GM23338 (cell line): Measurements from ENCODE around the gene STAC. TPM values are rescaled to one million over a fixed set of nuclear protein-coding genes. Genes with fewer than 3 reads are reported as not detected.

Source experiments
- ATAC-seq: fragments of 200-7000 bp; cut with Tn5 transposase; 3 replicates; pipeline ENCODE4 v1.9.1; 2020
- DNase-seq: peaks from one replicate; pipeline ENCODE4 v3.0.0-alpha.2; 2015; ENCODE audit warnings: low spot score
- H2AFZ ChIP-seq: fragments of 200-600 bp; sonication (generic); 2 replicates; pipeline ENCODE4 v1.8.0; 2016; ENCODE audit warnings: antibody characterized with exemption, mild to moderate bottlenecking, moderate library complexity
- H3F3A ChIP-seq: fragments of 200-600 bp; sonication (generic); replicated peaks from 2 replicates; pipeline ENCODE4 v1.8.0; 2017; ENCODE audit warnings: antibody characterized with exemption, mixed run types, low read depth
- H3K27ac ChIP-seq: fragments of 200-600 bp; sonication (generic); 2 replicates; pipeline ENCODE4 v1.6.1; 2016; ENCODE audit warnings: low read depth
- H3K27me3 ChIP-seq: fragments of 200-600 bp; sonication (generic); 2 replicates; pipeline ENCODE4 v1.8.0; 2016; ENCODE audit warnings: mild to moderate bottlenecking, mixed run types, moderate library complexity; ENCODE audit not compliant: insufficient read depth
- H3K36me3 ChIP-seq: fragments of 200-600 bp; sonication (generic); 2 replicates; pipeline ENCODE4 v1.8.0; 2016; ENCODE audit warnings: mild to moderate bottlenecking; ENCODE audit not compliant: insufficient read depth
- H3K4me1 ChIP-seq: fragments of 200-600 bp; sonication (generic); 2 replicates; pipeline ENCODE4 v1.8.0; 2016; ENCODE audit warnings: mild to moderate bottlenecking, moderate library complexity; ENCODE audit not compliant: insufficient read depth
- H3K4me2 ChIP-seq: fragments of 200-600 bp; sonication (generic); 2 replicates; pipeline ENCODE4 v1.7.1; 2017; ENCODE audit warnings: mixed run types
- H3K4me3 ChIP-seq: fragments of 200-600 bp; sonication (generic); 2 replicates; pipeline ENCODE4 v1.6.1; 2016; ENCODE audit warnings: mixed run types
- H3K79me2 ChIP-seq: fragments of 200-600 bp; sonication (generic); replicated peaks from 2 replicates; pipeline ENCODE4 v1.8.0; 2017; ENCODE audit warnings: mild to moderate bottlenecking; ENCODE audit not compliant: insufficient read depth
- H3K9me2 ChIP-seq: fragments of 200-600 bp; sonication (generic); 2 replicates; pipeline ENCODE4 v1.8.0; 2017; ENCODE audit not compliant: insufficient read depth
- H4K20me1 ChIP-seq: fragments of 200-600 bp; sonication (generic); replicated peaks from 2 replicates; pipeline ENCODE4 v1.8.0; 2017; ENCODE audit warnings: mild to moderate bottlenecking; ENCODE audit not compliant: insufficient read depth
- H3K27ac Mint-ChIP-seq: 2 replicates; pipeline ENCODE4 v1.8.0; 2020; ENCODE audit warnings: inconsistent platforms, mild to moderate bottlenecking, moderate library complexity, mixed read lengths
- H3K27me3 Mint-ChIP-seq: 3 replicates; pipeline ENCODE4 v1.8.0; 2022; ENCODE audit warnings: low read depth, mild to moderate bottlenecking, moderate library complexity, mixed read lengths, inconsistent platforms; ENCODE audit not compliant: insufficient read depth, poor library complexity
- H3K36me3 Mint-ChIP-seq: 3 replicates; pipeline ENCODE4 v1.8.0; 2021; ENCODE audit warnings: low read depth, mild to moderate bottlenecking, inconsistent platforms, moderate library complexity, mixed read lengths
- H3K4me1 Mint-ChIP-seq: 3 replicates; pipeline ENCODE4 v1.8.0; 2020; ENCODE audit warnings: mild to moderate bottlenecking, inconsistent platforms, mixed read lengths
- H3K4me3 Mint-ChIP-seq: 3 replicates; pipeline ENCODE4 v1.8.0; 2021; ENCODE audit warnings: moderate library complexity, mild to moderate bottlenecking, inconsistent platforms, mixed read lengths
- H3K9me3 Mint-ChIP-seq: 3 replicates; pipeline ENCODE4 v1.8.0; 2020; ENCODE audit warnings: moderate library complexity, mild to moderate bottlenecking, inconsistent platforms, mixed read lengths
- CREB1 ChIP-seq: fragments of 250-450 bp; sonication (Bioruptor Pico); IDR thresholded peaks from 2 replicates; pipeline ENCODE4 v1.5.0; 2020; ENCODE audit warnings: low read depth, mild to moderate bottlenecking, moderate library complexity
- CTCF ChIP-seq, 2 experiments: fragments of 200-600 bp in 1 of 2; sonication (generic) in 1 of 2; conservative IDR thresholded peaks; 2 replicates each; pipeline versions ENCODE4 v1.5.1 to v1.6.1; 2016 to 2017; ENCODE audit warnings: antibody characterized with exemption in 2 of 2, low read depth in 2 of 2, mild to moderate bottlenecking in 2 of 2, moderate library complexity in 1 of 2
- EZH2 ChIP-seq: fragments of 200-600 bp; sonication (generic); IDR thresholded peaks from one replicate; pipeline ENCODE4 v1.8.0; 2017; ENCODE audit warnings: antibody characterized with exemption, mild to moderate bottlenecking, low read depth; ENCODE audit not compliant: unreplicated experiment
- EZH2phosphoT487 ChIP-seq: fragments of 200-600 bp; sonication (generic); IDR thresholded peaks from one replicate; pipeline ENCODE4 v1.8.1; 2018; ENCODE audit warnings: antibody characterized with exemption; ENCODE audit not compliant: unreplicated experiment
- JUNB ChIP-seq: IDR thresholded peaks from one replicate; pipeline ENCODE4 v1.6.1; 2016; ENCODE audit warnings: antibody characterized with exemption; ENCODE audit not compliant: unreplicated experiment
- NANOG ChIP-seq: IDR thresholded peaks from 2 replicates; pipeline ENCODE4 v1.6.1; 2016; ENCODE audit warnings: antibody characterized with exemption, borderline replicate concordance
- POLR2AphosphoS5 ChIP-seq: IDR thresholded peaks from 2 replicates; pipeline ENCODE4 v1.6.1; 2016; ENCODE audit warnings: antibody characterized with exemption, low read depth
- REST ChIP-seq: IDR thresholded peaks from one replicate; pipeline ENCODE4 v1.6.1; 2018; ENCODE audit warnings: antibody characterized with exemption; ENCODE audit not compliant: unreplicated experiment
- STAT1 ChIP-seq: IDR thresholded peaks from one replicate; pipeline ENCODE4 v1.6.1; 2016; ENCODE audit warnings: antibody characterized with exemption; ENCODE audit not compliant: unreplicated experiment
- ZNF114 ChIP-seq: fragments of 250-450 bp; sonication (Bioruptor Pico); IDR thresholded peaks from 2 replicates; pipeline ENCODE4 v1.5.0; 2020; ENCODE audit warnings: mild to moderate bottlenecking, moderate library complexity
- ZNF331 ChIP-seq: fragments of 250-450 bp; sonication (Bioruptor Pico); IDR thresholded peaks from 2 replicates; pipeline ENCODE4 v1.5.0; 2020; ENCODE audit warnings: low read depth, mild to moderate bottlenecking, moderate library complexity
- ZNF462 ChIP-seq: fragments of 250-450 bp; sonication (Bioruptor Pico); IDR thresholded peaks from 2 replicates; pipeline ENCODE4 v1.5.0; 2020; ENCODE audit warnings: mild to moderate bottlenecking, moderate library complexity
- polyA plus RNA-seq: library from polyadenylated mRNA; unstranded; fragments of >200 nt; fragmentation: Nextera tagmentation; extraction: Ambion mirVana; gene quantifications from 2 replicates; pipeline ENCODE4 v1.2.1, GENCODE V29; 2016
- total RNA-seq: library from RNA; depleted of rRNA; stranded (reverse); fragments of >200 nt; shearing (Covaris generic); gene quantifications from 2 replicates; pipeline ENCODE4 v1.2.3, GENCODE V29; 2014
- TF ChIP-seq, protein P1 (sequence below): IDR thresholded peaks from 2 replicates; pipeline ENCODE4 v1.6.1; 2016; ENCODE audit warnings: antibody characterized with exemption

STAC gene
- total and polyA plus RNA-seq, 2 experiments from 2014 or later = 5.6 to 22.9 TPM

DNA sequence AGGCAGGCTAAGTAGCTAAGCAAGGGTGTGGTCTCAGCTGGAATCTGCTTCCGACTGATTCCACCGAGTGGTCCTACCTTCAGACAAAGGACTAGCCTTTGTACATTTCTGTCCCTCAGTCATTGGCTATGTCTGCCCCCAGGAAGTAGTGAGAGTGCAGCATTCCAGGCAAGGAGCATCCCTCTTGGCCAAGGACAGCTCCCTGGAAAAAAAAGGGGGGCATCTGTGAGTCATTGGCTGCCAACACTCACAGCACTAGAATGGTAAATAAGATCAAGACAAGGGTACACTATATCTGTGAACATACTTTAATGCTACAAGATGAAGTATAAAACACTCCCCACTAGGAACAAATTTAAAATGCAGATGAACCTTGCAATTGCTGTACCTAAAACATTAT, 66.8 kb downstream of the STAC start (continued):
- no peak for TF ChIP-seq EZH2phosphoT487

DNA sequence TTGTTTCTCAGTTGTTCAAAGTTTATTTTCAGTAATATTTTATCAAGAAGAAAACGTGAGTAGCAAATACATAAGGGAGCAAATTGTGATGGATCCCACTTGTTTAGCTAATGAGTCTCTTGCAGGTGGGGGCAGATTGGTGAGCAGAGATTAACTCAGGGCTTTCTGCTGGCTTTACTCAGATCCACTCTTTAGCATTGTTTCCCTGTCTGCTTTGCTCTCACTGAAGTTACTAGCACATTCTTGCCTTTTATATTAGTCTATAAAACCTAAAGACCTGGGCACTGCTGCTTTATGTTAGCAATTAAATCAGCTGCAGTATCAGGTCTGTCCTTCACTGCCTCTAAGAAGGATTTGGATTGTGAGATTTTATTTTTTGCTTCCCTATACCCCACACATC, 71.5 kb downstream of the STAC start:
- TF ChIP-seq NANOG (no peak), REST (no peak), ZNF331 (CRISPR knock-in tag) (no peak), EZH2phosphoT487 (no peak), ZNF462 (CRISPR knock-in tag) (no peak), POLR2AphosphoS5 (no peak), STAT1 (no peak), CTCF (conservative IDR thresholded peaks at IDR 0.05; ENCODE audit: low read depth in 2 of 2) (no peak), JUNB (no peak), EZH2 (no peak), CREB1 (CRISPR knock-in tag) (no peak), ZNF114 (no peak)
- TF ChIP-seq, protein P1, sequence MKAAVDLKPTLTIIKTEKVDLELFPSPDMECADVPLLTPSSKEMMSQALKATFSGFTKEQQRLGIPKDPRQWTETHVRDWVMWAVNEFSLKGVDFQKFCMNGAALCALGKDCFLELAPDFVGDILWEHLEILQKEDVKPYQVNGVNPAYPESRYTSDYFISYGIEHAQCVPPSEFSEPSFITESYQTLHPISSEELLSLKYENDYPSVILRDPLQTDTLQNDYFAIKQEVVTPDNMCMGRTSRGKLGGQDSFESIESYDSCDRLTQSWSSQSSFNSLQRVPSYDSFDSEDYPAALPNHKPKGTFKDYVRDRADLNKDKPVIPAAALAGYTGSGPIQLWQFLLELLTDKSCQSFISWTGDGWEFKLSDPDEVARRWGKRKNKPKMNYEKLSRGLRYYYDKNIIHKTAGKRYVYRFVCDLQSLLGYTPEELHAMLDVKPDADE = no peak
- Histone ChIP-seq H3K27ac (no peak overlapping the region), H3K27me3 (no peaks in the 10 kb centered on the region), H3K9me2 (no peaks in the 10 kb centered on the region), H4K20me1 (no peaks in the 10 kb centered on the region), H3K79me2 (no peaks in the 10 kb centered on the region), H3K36me3 (no peaks in the 10 kb centered on the region), H3K4me2 (no peak overlapping the region), H3K4me3 (no peak overlapping the region), H2AFZ (no peak overlapping the region), H3K4me1 (no peaks in the 10 kb centered on the region), H3F3A (no peaks in the 10 kb centered on the region)
- H3K36me3 Mint-ChIP-seq = peaks cover 8% of the 10 kb centered on the region
- H3K27ac Mint-ChIP-seq = no peak overlapping the region
- no peak for ATAC-seq
- H3K4me3 Mint-ChIP-seq = no peak overlapping the region
- no peak for DNase-seq
- peaks cover 4% of the 10 kb centered on the region for H3K27me3 Mint-ChIP-seq
- no peaks in the 10 kb centered on the region for H3K9me3 Mint-ChIP-seq
- H3K4me1 Mint-ChIP-seq = peaks cover 2% of the 10 kb centered on the region; the same call in 1 of the 3 replicates
